MM.1S (cell line): ENCODE measurements around the gene RAB3B.

Source experiments
- EZH2 ChIP-seq: fragments of 300-600 bp; sonication (generic); optimal IDR thresholded peaks from 2 replicates; pipeline ENCODE3; 2017; ENCODE audit warnings: low read depth, mild to moderate bottlenecking, antibody characterized with exemption, low read length, mixed read lengths
- EZH2phosphoT487 ChIP-seq: fragments of 300-600 bp; sonication (generic); IDR thresholded peaks from 2 replicates; pipeline ENCODE4 v1.6.1; 2018; ENCODE audit warnings: antibody characterized with exemption, low read length
- TF ChIP-seq, protein P1 (sequence below): fragments of 300-600 bp; sonication (generic); IDR thresholded peaks from 2 replicates; pipeline ENCODE4 v1.5.1; 2016; ENCODE audit warnings: antibody characterized with exemption, low read length, mixed read lengths

- TF ChIP-seq, protein P1, sequence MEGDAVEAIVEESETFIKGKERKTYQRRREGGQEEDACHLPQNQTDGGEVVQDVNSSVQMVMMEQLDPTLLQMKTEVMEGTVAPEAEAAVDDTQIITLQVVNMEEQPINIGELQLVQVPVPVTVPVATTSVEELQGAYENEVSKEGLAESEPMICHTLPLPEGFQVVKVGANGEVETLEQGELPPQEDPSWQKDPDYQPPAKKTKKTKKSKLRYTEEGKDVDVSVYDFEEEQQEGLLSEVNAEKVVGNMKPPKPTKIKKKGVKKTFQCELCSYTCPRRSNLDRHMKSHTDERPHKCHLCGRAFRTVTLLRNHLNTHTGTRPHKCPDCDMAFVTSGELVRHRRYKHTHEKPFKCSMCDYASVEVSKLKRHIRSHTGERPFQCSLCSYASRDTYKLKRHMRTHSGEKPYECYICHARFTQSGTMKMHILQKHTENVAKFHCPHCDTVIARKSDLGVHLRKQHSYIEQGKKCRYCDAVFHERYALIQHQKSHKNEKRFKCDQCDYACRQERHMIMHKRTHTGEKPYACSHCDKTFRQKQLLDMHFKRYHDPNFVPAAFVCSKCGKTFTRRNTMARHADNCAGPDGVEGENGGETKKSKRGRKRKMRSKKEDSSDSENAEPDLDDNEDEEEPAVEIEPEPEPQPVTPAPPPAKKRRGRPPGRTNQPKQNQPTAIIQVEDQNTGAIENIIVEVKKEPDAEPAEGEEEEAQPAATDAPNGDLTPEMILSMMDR: no peak
- no peak for TF ChIP-seq EZH2phosphoT487
- TF ChIP-seq EZH2: no peak
These were observed 7.5 kb upstream of the RAB3B start for GRCh38 chr1:51997974-51998382.
